Keratinocyte (primary cell): ENCODE results near the gene CLCN7.

Source experiments
- CTCF ChIP-seq, 3 experiments: IDR thresholded peaks in 1 of 3; conservative IDR thresholded peaks in 1 of 3; optimal IDR thresholded peaks in 1 of 3; 2 replicates in 2 of 3; 3 replicates in 1 of 3; pipeline versions ENCODE3 to v1.5.1; 2011; ENCODE audit warnings: low read length in 3 of 3, mild to moderate bottlenecking in 3 of 3, moderate library complexity in 2 of 3, control low read depth in 1 of 3, inconsistent platforms in 1 of 3; ENCODE audit not compliant: insufficient read depth in 2 of 3; ENCODE audit errors: extremely low read depth in 1 of 3
- EZH2 ChIP-seq: IDR thresholded peaks from one replicate; pipeline ENCODE4 v1.6.1; 2012; ENCODE audit warnings: inconsistent platforms, mild to moderate bottlenecking, low read length, moderate library complexity

- no peak for TF ChIP-seq CTCF (optimal IDR thresholded peaks at IDR 0.05 in 1 of 3, IDR thresholded peaks at IDR 0.05 in 1 of 3, conservative IDR thresholded peaks at IDR 0.05 in 1 of 3; ENCODE audit: extremely low read depth in 1 of 3, insufficient read depth in 2 of 3, low read length in 3 of 3)
- no peak for TF ChIP-seq EZH2
These were observed 9.8 kb downstream of the CLCN7 start for GRCh38 chr16:1464894-1465566.
